ENCODE results near the gene SDCCAG8.
A peak's percentile ranks its signal among the peaks of the same experiment; 100 is the strongest.

The SDCCAG8 gene

GRCh38 chr1:243388276-243388675 lies 132.4 kb downstream of the SDCCAG8 start:
- Histone ChIP-seq H3K36me3 (ENCODE audit: control insufficient read depth, insufficient read depth, low read length) (no peaks in the 10 kb centered on the region), H3K27me3 (ENCODE audit: control insufficient read depth, insufficient read depth, low read length) (no peaks in the 10 kb centered on the region), H3K4me3 (ENCODE audit: low read length) (no peak overlapping the region), H3K9me3 (ENCODE audit: control insufficient read depth, low read length) (no peaks in the 10 kb centered on the region), H3K9ac (ENCODE audit: low read length) (no peak overlapping the region), H3K4me1 (ENCODE audit: control insufficient read depth, insufficient read depth, low read length) (no peaks in the 10 kb centered on the region)

GRCh38 chr1:243390162-243390791 lies 134.4 kb downstream of the SDCCAG8 start:
- Histone ChIP-seq H3K4me1 (ENCODE audit: control insufficient read depth, insufficient read depth, low read length) (no peaks in the 10 kb centered on the region), H3K27me3 (ENCODE audit: control insufficient read depth, insufficient read depth, low read length) (no peaks in the 10 kb centered on the region), H3K9me3 (ENCODE audit: control insufficient read depth, low read length) (no peaks in the 10 kb centered on the region), H3K4me3 (ENCODE audit: low read length) (no peak overlapping the region), H3K9ac (ENCODE audit: low read length) (no peak overlapping the region), H3K36me3 (ENCODE audit: control insufficient read depth, insufficient read depth, low read length) (no peaks in the 10 kb centered on the region)

- no peaks in the 10 kb centered on the region for H3K36me3 ChIP-seq (ENCODE audit: control insufficient read depth, insufficient read depth, low read length)
- H3K9ac ChIP-seq (ENCODE audit: low read length), result no peak overlapping the region
- H3K27me3 ChIP-seq (ENCODE audit: control insufficient read depth, insufficient read depth, low read length), result no peaks in the 10 kb centered on the region
- no peaks in the 10 kb centered on the region for H3K4me1 ChIP-seq (ENCODE audit: control insufficient read depth, insufficient read depth, low read length)
- no peaks in the 10 kb centered on the region for H3K9me3 ChIP-seq (ENCODE audit: control insufficient read depth, low read length)
- no peak overlapping the region for H3K4me3 ChIP-seq (ENCODE audit: low read length)
Observed at GRCh38 chr1:243391355-243391754, 135.5 kb downstream of the SDCCAG8 start.

- no peaks in the 10 kb centered on the region for H3K27me3 ChIP-seq (ENCODE audit: control insufficient read depth, insufficient read depth, low read length)
Observed at GRCh38 chr1:243393096-243393495, 137.3 kb downstream of the SDCCAG8 start.

GRCh38 chr1:243394066-243394465 lies 138.2 kb downstream of the SDCCAG8 start:
- H3K9me3 ChIP-seq (ENCODE audit: control insufficient read depth, low read length), result no peaks in the 10 kb centered on the region
- no peak overlapping the region for H3K9ac ChIP-seq (ENCODE audit: low read length)
- H3K4me3 ChIP-seq (ENCODE audit: low read length), result no peak overlapping the region
- no peaks in the 10 kb centered on the region for H3K36me3 ChIP-seq (ENCODE audit: control insufficient read depth, insufficient read depth, low read length)
- peaks cover 5% of the 10 kb centered on the region for H3K4me1 ChIP-seq (ENCODE audit: control insufficient read depth, insufficient read depth, low read length)
- no peaks in the 10 kb centered on the region for H3K27me3 ChIP-seq (ENCODE audit: control insufficient read depth, insufficient read depth, low read length)

More at GRCh38 chr1:243393096-243393495, 137.3 kb downstream of the SDCCAG8 start:
- no peaks in the 10 kb centered on the region for H3K9me3 ChIP-seq (ENCODE audit: control insufficient read depth, low read length)
- H3K36me3 ChIP-seq (ENCODE audit: control insufficient read depth, insufficient read depth, low read length), result no peaks in the 10 kb centered on the region
- peaks cover 5% of the 10 kb centered on the region for H3K4me1 ChIP-seq (ENCODE audit: control insufficient read depth, insufficient read depth, low read length)
- H3K4me3 ChIP-seq (ENCODE audit: low read length), result no peak overlapping the region
- no peak overlapping the region for H3K9ac ChIP-seq (ENCODE audit: low read length)

- Histone ChIP-seq H3K4me3 (ENCODE audit: low read length) (peak overlapping the region; percentile 6), H3K9ac (ENCODE audit: low read length) (no peak overlapping the region), H3K4me1 (ENCODE audit: control insufficient read depth, insufficient read depth, low read length) (peaks cover 5% of the 10 kb centered on the region)
Observed at GRCh38 chr1:243394601-243395464, 139.0 kb downstream of the SDCCAG8 start.

GRCh38 chr1:243396424-243396823 lies 140.6 kb downstream of the SDCCAG8 start:
- Histone ChIP-seq H3K9ac (ENCODE audit: low read length) (no peak overlapping the region), H3K9me3 (ENCODE audit: control insufficient read depth, low read length) (no peaks in the 10 kb centered on the region), H3K27me3 (ENCODE audit: control insufficient read depth, insufficient read depth, low read length) (no peaks in the 10 kb centered on the region), H3K4me3 (ENCODE audit: low read length) (no peak overlapping the region), H3K4me1 (ENCODE audit: control insufficient read depth, insufficient read depth, low read length) (peaks cover 5% of the 10 kb centered on the region), H3K36me3 (ENCODE audit: control insufficient read depth, insufficient read depth, low read length) (no peaks in the 10 kb centered on the region)

More at GRCh38 chr1:243394601-243395464, 139.0 kb downstream of the SDCCAG8 start:
- Histone ChIP-seq H3K9me3 (ENCODE audit: control insufficient read depth, low read length) (no peaks in the 10 kb centered on the region), H3K27me3 (ENCODE audit: control insufficient read depth, insufficient read depth, low read length) (no peaks in the 10 kb centered on the region), H3K36me3 (ENCODE audit: control insufficient read depth, insufficient read depth, low read length) (no peaks in the 10 kb centered on the region)

GRCh38 chr1:243396876-243397275 lies 141.0 kb downstream of the SDCCAG8 start:
- Histone ChIP-seq H3K4me3 (ENCODE audit: low read length) (no peak overlapping the region), H3K36me3 (ENCODE audit: control insufficient read depth, insufficient read depth, low read length) (no peaks in the 10 kb centered on the region), H3K4me1 (ENCODE audit: control insufficient read depth, insufficient read depth, low read length) (peaks cover 5% of the 10 kb centered on the region)

GRCh38 chr1:243397613-243398321 lies 141.9 kb downstream of the SDCCAG8 start:
- Histone ChIP-seq H3K4me1 (ENCODE audit: control insufficient read depth, insufficient read depth, low read length) (peaks cover 5% of the 10 kb centered on the region), H3K36me3 (ENCODE audit: control insufficient read depth, insufficient read depth, low read length) (no peaks in the 10 kb centered on the region), H3K4me3 (ENCODE audit: low read length) (no peak overlapping the region), H3K9ac (ENCODE audit: low read length) (no peak overlapping the region), H3K9me3 (ENCODE audit: control insufficient read depth, low read length) (no peaks in the 10 kb centered on the region), H3K27me3 (ENCODE audit: control insufficient read depth, insufficient read depth, low read length) (no peaks in the 10 kb centered on the region)

More at GRCh38 chr1:243396876-243397275, 141.0 kb downstream of the SDCCAG8 start:
- Histone ChIP-seq H3K27me3 (ENCODE audit: control insufficient read depth, insufficient read depth, low read length) (no peaks in the 10 kb centered on the region), H3K9me3 (ENCODE audit: control insufficient read depth, low read length) (no peaks in the 10 kb centered on the region), H3K9ac (ENCODE audit: low read length) (no peak overlapping the region)

GRCh38 chr1:243399561-243400155 lies 143.8 kb downstream of the SDCCAG8 start:
- Histone ChIP-seq H3K4me1 (ENCODE audit: control insufficient read depth, insufficient read depth, low read length) (peaks cover 5% of the 10 kb centered on the region), H3K9me3 (ENCODE audit: control insufficient read depth, low read length) (no peaks in the 10 kb centered on the region), H3K27me3 (ENCODE audit: control insufficient read depth, insufficient read depth, low read length) (no peaks in the 10 kb centered on the region), H3K36me3 (ENCODE audit: control insufficient read depth, insufficient read depth, low read length) (no peaks in the 10 kb centered on the region), H3K4me3 (ENCODE audit: low read length) (no peak overlapping the region), H3K9ac (ENCODE audit: low read length) (no peak overlapping the region)

GRCh38 chr1:243402868-243403267 lies 147.0 kb downstream of the SDCCAG8 start:
- H3K4me1 ChIP-seq (ENCODE audit: control insufficient read depth, insufficient read depth, low read length), result peaks cover 3% of the 10 kb centered on the region
- H3K36me3 ChIP-seq (ENCODE audit: control insufficient read depth, insufficient read depth, low read length), result no peaks in the 10 kb centered on the region
- no peaks in the 10 kb centered on the region for H3K27me3 ChIP-seq (ENCODE audit: control insufficient read depth, insufficient read depth, low read length)
- H3K9me3 ChIP-seq (ENCODE audit: control insufficient read depth, low read length), result no peaks in the 10 kb centered on the region
- no peak overlapping the region for H3K9ac ChIP-seq (ENCODE audit: low read length)
- H3K4me3 ChIP-seq (ENCODE audit: low read length), result no peak overlapping the region

Measured in mucosa of stomach (tissue), 1 donor.